ENCODE data around the gene TRUB1.
A peak's percentile ranks its signal among the peaks of the same experiment; 100 is the strongest.
"Not testable (repeated sequence)": the region's sequence is repeated elsewhere in the genome, so short reads cannot be mapped to it uniquely, and the experiment has no call there.

TRUB1 gene

GRCh38 chr10:114937962-114938855 lies at the start of gene TRUB1:
TSS of gene TRUB1 (plus strand) at chr10:114938195. CDS start at chr10:114938254, 59 bp downstream.
- peak; percentile 70 for DNase-seq

GRCh38 chr10:114893251-114893650 lies 44.7 kb upstream of the TRUB1 start:
- no peak for DNase-seq

GRCh38 chr10:114894911-114895310 lies 43.1 kb upstream of the TRUB1 start:
- DNase-seq = no peak

GRCh38 chr10:114897011-114897410 lies 41.0 kb upstream of the TRUB1 start:
- not testable (repeated sequence) for DNase-seq

GRCh38 chr10:114897593-114897992 lies 40.4 kb upstream of the TRUB1 start:
- DNase-seq = no peak

GRCh38 chr10:114899982-114900381 lies 38.0 kb upstream of the TRUB1 start:
- no peak for DNase-seq

GRCh38 chr10:114900658-114901057 lies 37.3 kb upstream of the TRUB1 start:
- no peak for DNase-seq

GRCh38 chr10:114902151-114902550 lies 35.8 kb upstream of the TRUB1 start:
- DNase-seq = no peak

- DNase-seq = no peak
Measured at GRCh38 chr10:114905450-114905849, 32.5 kb upstream of the TRUB1 start.

- DNase-seq = no peak
Measured at GRCh38 chr10:114906981-114907380, 31.0 kb upstream of the TRUB1 start.

- DNase-seq = no peak
Measured at GRCh38 chr10:114908896-114909295, 29.1 kb upstream of the TRUB1 start.

GRCh38 chr10:114911052-114911711 lies 26.8 kb upstream of the TRUB1 start:
- no peak for DNase-seq

- DNase-seq = no peak
Measured at GRCh38 chr10:114911801-114912469, 26.1 kb upstream of the TRUB1 start.

GRCh38 chr10:114912470-114912859 lies 25.5 kb upstream of the TRUB1 start:
- DNase-seq = no peak

GRCh38 chr10:114914560-114914959 lies 23.4 kb upstream of the TRUB1 start:
- no peak for DNase-seq

- no peak for DNase-seq
Measured at GRCh38 chr10:114915294-114915693, 22.7 kb upstream of the TRUB1 start.

- DNase-seq = no peak
Measured at GRCh38 chr10:114916653-114917052, 21.3 kb upstream of the TRUB1 start.

GRCh38 chr10:114917459-114917858 lies 20.5 kb upstream of the TRUB1 start:
- no peak for DNase-seq

GRCh38 chr10:114917927-114918672 lies 19.9 kb upstream of the TRUB1 start:
- DNase-seq = peak; percentile 2

GRCh38 chr10:114920459-114920858 lies 17.5 kb upstream of the TRUB1 start:
- no peak for DNase-seq

- no peak for DNase-seq
Measured at GRCh38 chr10:114922003-114922402, 16.0 kb upstream of the TRUB1 start.

GRCh38 chr10:114923551-114923950 lies 14.4 kb upstream of the TRUB1 start:
- no peak for DNase-seq
